HepG2 (cell line): ENCODE results near the gene SMIM41.

ENCODE experiments used
- CEBPB ChIP-seq: IDR thresholded peaks from 2 replicates; pipeline ENCODE4 v1.6.1; 2011; ENCODE audit warnings: low read depth, low read length, improper control_type of control experiment, borderline replicate concordance
- DPF2 ChIP-seq: sonication (generic); formaldehyde crosslinking; IDR thresholded peaks from 2 replicates; pipeline ENCODE4 v1.4.0; 2020; ENCODE audit warnings: mild to moderate bottlenecking, low read depth, missing genetic modification reagents, borderline replicate concordance
- IRF2 ChIP-seq: IDR thresholded peaks from 2 replicates; pipeline ENCODE4 v1.6.1; 2018; ENCODE audit warnings: missing genetic modification reagents, missing compliant biosample characterization
- MZF1 ChIP-seq: sonication (generic); formaldehyde crosslinking; IDR thresholded peaks from 2 replicates; pipeline ENCODE4 v1.8.1; 2023; ENCODE audit warnings: mild to moderate bottlenecking, missing genetic modification reagents, borderline replicate concordance
- POLR2A ChIP-seq, 2 experiments: IDR thresholded peaks; 2 replicates each; pipeline ENCODE4 v1.6.1; 2011; ENCODE audit warnings: low read depth in 2 of 2, low read length in 2 of 2, mild to moderate bottlenecking in 1 of 2, moderate library complexity in 1 of 2; ENCODE audit not compliant: insufficient read depth in 1 of 2
- ZFP41 ChIP-seq: sonication (generic); formaldehyde crosslinking; IDR thresholded peaks from 2 replicates; pipeline ENCODE4 v1.4.0; 2020; ENCODE audit warnings: mild to moderate bottlenecking, missing genetic modification reagents, borderline replicate concordance
- ZKSCAN1 ChIP-seq: fragments of 150-350 bp; IDR thresholded peaks from 2 replicates; pipeline ENCODE4 v1.6.1; 2014; ENCODE audit warnings: low read length
- ZNF724P ChIP-seq: sonication (generic); formaldehyde crosslinking; IDR thresholded peaks from 2 replicates; pipeline ENCODE4 v1.8.0; 2022; ENCODE audit warnings: missing genetic modification reagents, borderline replicate concordance
- TF ChIP-seq, protein P1 (sequence below): sonication (generic); formaldehyde crosslinking; IDR thresholded peaks from 2 replicates; pipeline ENCODE4 v1.5.0; 2020; ENCODE audit warnings: mild to moderate bottlenecking, missing genetic modification reagents, moderate library complexity

DNA sequence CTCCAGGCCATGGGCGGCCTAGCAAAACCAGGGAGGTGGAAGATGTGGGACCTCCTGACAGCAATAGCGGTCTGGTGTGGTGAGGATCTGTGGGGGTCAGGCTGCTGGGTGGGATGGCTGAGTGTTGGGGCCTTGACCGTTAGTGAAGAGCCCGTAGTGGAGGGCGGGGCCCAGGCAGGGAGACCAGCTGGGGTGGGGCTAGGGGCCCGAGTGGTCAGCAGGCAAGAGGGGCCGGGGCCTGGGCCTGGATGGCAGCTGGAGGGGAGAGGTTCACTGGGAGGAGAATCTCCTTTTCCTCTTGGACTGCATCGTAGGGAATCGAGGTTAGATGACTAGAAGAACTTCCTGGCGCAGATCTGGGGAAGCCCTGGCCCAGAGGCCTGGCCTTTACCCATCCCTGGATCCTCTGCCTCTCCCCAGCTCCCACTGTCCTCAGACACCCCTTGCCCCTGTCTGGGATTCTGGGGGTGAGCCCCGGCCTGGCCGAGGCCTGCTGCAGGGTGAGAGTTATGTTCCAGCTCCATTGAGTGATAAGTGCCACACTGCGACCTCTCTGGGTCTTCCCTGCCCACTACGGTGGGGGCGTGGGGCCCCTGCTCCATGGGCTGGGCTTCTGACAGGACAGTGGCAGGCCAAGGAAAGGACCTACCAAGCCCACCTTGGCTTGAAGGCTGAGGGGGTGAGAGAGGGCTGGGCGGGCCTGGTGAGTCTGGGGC, 65.2 kb downstream of the SMIM41 start:
- TF ChIP-seq ZKSCAN1 (no peak), ZFP41 (CRISPR knock-in tag) (no peak), DPF2 (CRISPR knock-in tag) (no peak), MZF1 (CRISPR knock-in tag) (no peak), ZNF724P (CRISPR knock-in tag) (no peak), IRF2 (no peak), CEBPB (no peak), POLR2A (IDR thresholded peaks at IDR 0.05; ENCODE audit: insufficient read depth in 1 of 2, low read depth in 2 of 2, low read length in 2 of 2) (no peak)
- TF ChIP-seq, protein P1, sequence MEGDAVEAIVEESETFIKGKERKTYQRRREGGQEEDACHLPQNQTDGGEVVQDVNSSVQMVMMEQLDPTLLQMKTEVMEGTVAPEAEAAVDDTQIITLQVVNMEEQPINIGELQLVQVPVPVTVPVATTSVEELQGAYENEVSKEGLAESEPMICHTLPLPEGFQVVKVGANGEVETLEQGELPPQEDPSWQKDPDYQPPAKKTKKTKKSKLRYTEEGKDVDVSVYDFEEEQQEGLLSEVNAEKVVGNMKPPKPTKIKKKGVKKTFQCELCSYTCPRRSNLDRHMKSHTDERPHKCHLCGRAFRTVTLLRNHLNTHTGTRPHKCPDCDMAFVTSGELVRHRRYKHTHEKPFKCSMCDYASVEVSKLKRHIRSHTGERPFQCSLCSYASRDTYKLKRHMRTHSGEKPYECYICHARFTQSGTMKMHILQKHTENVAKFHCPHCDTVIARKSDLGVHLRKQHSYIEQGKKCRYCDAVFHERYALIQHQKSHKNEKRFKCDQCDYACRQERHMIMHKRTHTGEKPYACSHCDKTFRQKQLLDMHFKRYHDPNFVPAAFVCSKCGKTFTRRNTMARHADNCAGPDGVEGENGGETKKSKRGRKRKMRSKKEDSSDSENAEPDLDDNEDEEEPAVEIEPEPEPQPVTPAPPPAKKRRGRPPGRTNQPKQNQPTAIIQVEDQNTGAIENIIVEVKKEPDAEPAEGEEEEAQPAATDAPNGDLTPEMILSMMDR: no peak
